Neural cell (in vitro differentiated cells): ENCODE measurements around the gene EOGT. TPM values are rescaled to one million over a fixed set of nuclear protein-coding genes. Genes with fewer than 3 reads are reported as not detected.

Source experiments
- H2AFZ ChIP-seq: fragments of 200-600, 300-800 bp; sonication (generic), shearing (Covaris generic); 2 replicates; pipeline ENCODE4 v1.6.0; 2014; ENCODE audit warnings: low read depth, mild to moderate bottlenecking, antibody characterized with exemption, low read length, moderate library complexity
- H3F3A ChIP-seq: fragments of 200-600 bp; shearing (Covaris generic); 2 replicates; pipeline ENCODE4 v1.6.1; 2016; ENCODE audit warnings: mild to moderate bottlenecking, moderate library complexity, mixed read lengths, antibody characterized with exemption, low read length; ENCODE audit not compliant: insufficient read depth, poor library complexity, severe bottlenecking
- H3K27ac ChIP-seq: fragments of 200-600, 300-800 bp; sonication (generic), shearing (Covaris generic); 2 replicates; pipeline ENCODE4 v1.5.1; 2014; ENCODE audit warnings: mild to moderate bottlenecking, low read length, moderate library complexity
- H3K27me3 ChIP-seq: fragments of 300-800, 200-600 bp; sonication (generic), shearing (Covaris generic); 2 replicates; pipeline ENCODE4 v1.6.0; 2014; ENCODE audit warnings: mild to moderate bottlenecking, low read depth, low read length, moderate library complexity; ENCODE audit not compliant: insufficient read depth
- H3K36me3 ChIP-seq: fragments of 300-800, 200-600 bp; sonication (generic), shearing (Covaris generic); 2 replicates; pipeline ENCODE4 v1.5.1; 2014; ENCODE audit warnings: mild to moderate bottlenecking, antibody characterized with exemption, low read length, moderate library complexity; ENCODE audit not compliant: insufficient read depth
- H3K4me2 ChIP-seq: fragments of 300-800, 200-600 bp; sonication (generic), shearing (Covaris generic); 2 replicates; pipeline ENCODE4 v1.6.0; 2014; ENCODE audit warnings: mild to moderate bottlenecking, low read length
- H3K4me3 ChIP-seq: fragments of 300-800, 200-600 bp; sonication (generic), shearing (Covaris generic); 2 replicates; pipeline ENCODE4 v1.5.1; 2014; ENCODE audit warnings: mild to moderate bottlenecking, low read length, moderate library complexity
- H3K79me2 ChIP-seq: fragments of 200-600 bp; shearing (Covaris generic); replicated peaks from 2 replicates; pipeline ENCODE4 v1.6.0; 2014; ENCODE audit warnings: mild to moderate bottlenecking, low read length, moderate library complexity; ENCODE audit not compliant: insufficient read depth
- H3K9ac ChIP-seq: fragments of 300-800, 200-600 bp; sonication (generic), shearing (Covaris generic); 2 replicates; pipeline ENCODE4 v1.6.1; 2016; ENCODE audit warnings: mild to moderate bottlenecking, low read length, mixed read lengths
- H3K9me2 ChIP-seq: fragments of 200-600 bp; shearing (Covaris generic); 2 replicates; pipeline ENCODE4 v1.6.1; 2016; ENCODE audit warnings: mild to moderate bottlenecking, low read length, mixed read lengths; ENCODE audit not compliant: insufficient read depth
- H3K9me3 ChIP-seq: fragments of 200-600, 300-800 bp; sonication (generic), shearing (Covaris generic); 2 replicates; pipeline ENCODE4 v1.6.1; 2016; ENCODE audit warnings: mild to moderate bottlenecking, mixed run types, low read length, moderate library complexity, mixed read lengths
- H4K20me1 ChIP-seq: fragments of 200-600 bp; shearing (Covaris generic); 2 replicates; pipeline ENCODE4 v1.6.1; 2016; ENCODE audit warnings: mild to moderate bottlenecking, mixed run types; ENCODE audit not compliant: insufficient read depth
- CTCF ChIP-seq: fragments of 450-650 bp; IDR thresholded peaks from 2 replicates; pipeline ENCODE4 v1.5.1; 2014; ENCODE audit warnings: antibody characterized with exemption, mild to moderate bottlenecking, moderate library complexity; ENCODE audit not compliant: poor library complexity, severe bottlenecking
- EP300 ChIP-seq: fragments of 450-650 bp; conservative IDR thresholded peaks from 2 replicates; pipeline ENCODE4 v1.6.1; 2014; ENCODE audit warnings: antibody characterized with exemption, mild to moderate bottlenecking, moderate library complexity; ENCODE audit not compliant: poor library complexity, severe bottlenecking
- EZH2 ChIP-seq: fragments of 200-600, 300-800 bp; shearing (Covaris generic), sonication (generic); IDR thresholded peaks from 2 replicates; pipeline ENCODE4 v1.6.1; 2014; ENCODE audit warnings: antibody characterized with exemption, low read length, borderline replicate concordance, mild to moderate bottlenecking; ENCODE audit not compliant: insufficient read depth, poor library complexity, severe bottlenecking
- MXI1 ChIP-seq: fragments of 450-650 bp; conservative IDR thresholded peaks from 2 replicates; pipeline ENCODE4 v1.6.1; 2014; ENCODE audit warnings: antibody characterized with exemption, mild to moderate bottlenecking; ENCODE audit not compliant: poor library complexity, severe bottlenecking
- POLR2AphosphoS5 ChIP-seq: IDR thresholded peaks from 2 replicates; pipeline ENCODE4 v1.6.1; 2012
- RAD21 ChIP-seq: fragments of 450-650 bp; conservative IDR thresholded peaks from 2 replicates; pipeline ENCODE4 v1.6.1; 2014; ENCODE audit warnings: antibody characterized with exemption, mild to moderate bottlenecking, moderate library complexity
- REST ChIP-seq: IDR thresholded peaks from 2 replicates; pipeline ENCODE4 v1.6.1; 2012; ENCODE audit warnings: borderline replicate concordance
- SMC3 ChIP-seq: fragments of 450-650 bp; conservative IDR thresholded peaks from 2 replicates; pipeline ENCODE4 v1.6.1; 2014; ENCODE audit warnings: antibody characterized with exemption, mild to moderate bottlenecking, moderate library complexity; ENCODE audit not compliant: poor library complexity
- TAF1 ChIP-seq: IDR thresholded peaks from 2 replicates; pipeline ENCODE4 v1.6.1; 2012; ENCODE audit warnings: low read depth
- polyA plus RNA-seq: library from polyadenylated mRNA; depleted of rRNA; stranded (reverse); fragments of >200 nt; gene quantifications from 2 replicates; pipeline ENCODE4 v1.2.3, GENCODE V29; 2014

The EOGT gene
- polyA plus RNA-seq, 1 donor from 2014 or later, result 3.2 TPM

GRCh38 chr3:68936856-68937255 lies 76.6 kb downstream of the EOGT start:
- H3K9ac ChIP-seq, result no peak overlapping the region
- no peaks in the 10 kb centered on the region for H3K9me3 ChIP-seq

GRCh38 chr3:68935778-68936177 lies 77.7 kb downstream of the EOGT start:
- Histone ChIP-seq H3K9ac (no peak overlapping the region), H3K4me2 (no peak overlapping the region), H3K79me2 (no peaks in the 10 kb centered on the region), H3K36me3 (no peaks in the 10 kb centered on the region), H3K9me2 (no peaks in the 10 kb centered on the region), H3K27ac (no peak overlapping the region), H3K27me3 (peaks cover 40% of the 10 kb centered on the region), H3K4me3 (no peak overlapping the region), H3F3A (no peaks in the 10 kb centered on the region), H3K9me3 (no peaks in the 10 kb centered on the region), H4K20me1 (no peaks in the 10 kb centered on the region), H2AFZ (no peak overlapping the region)
- TF ChIP-seq CTCF (no peak), MXI1 (no peak), EZH2 (no peak), EP300 (no peak), POLR2AphosphoS5 (no peak), RAD21 (no peak), TAF1 (no peak)

More at GRCh38 chr3:68936856-68937255, 76.6 kb downstream of the EOGT start:
- no peaks in the 10 kb centered on the region for H3F3A ChIP-seq
- H3K4me3 ChIP-seq, result no peak overlapping the region
- TF ChIP-seq REST (no peak), TAF1 (no peak), POLR2AphosphoS5 (no peak), CTCF (no peak), MXI1 (no peak), EP300 (no peak), SMC3 (no peak), EZH2 (no peak), RAD21 (no peak)
- H3K27ac ChIP-seq, result no peak overlapping the region
- H3K27me3 ChIP-seq, result peaks cover 29% of the 10 kb centered on the region
- H3K4me2 ChIP-seq, result no peak overlapping the region
- H3K79me2 ChIP-seq, result no peaks in the 10 kb centered on the region
- no peak overlapping the region for H2AFZ ChIP-seq
- no peaks in the 10 kb centered on the region for H4K20me1 ChIP-seq
- H3K36me3 ChIP-seq, result no peaks in the 10 kb centered on the region
- H3K9me2 ChIP-seq, result no peaks in the 10 kb centered on the region
